Amygdala (tissue), 56 donors: ENCODE results near the gene WBP1.
A peak's percentile ranks its signal among the peaks of the same experiment; 100 is the strongest.
"Not testable (repeated sequence)": the region's sequence is repeated elsewhere in the genome, so short reads cannot be mapped to it uniquely, and the experiment has no call there.

Experiments used
- DNase-seq, 56 donors: peaks; one replicate each; lab custom pipeline; 2025; lab: John Stamatoyannopoulos, UW

Gene WBP1

DNA sequence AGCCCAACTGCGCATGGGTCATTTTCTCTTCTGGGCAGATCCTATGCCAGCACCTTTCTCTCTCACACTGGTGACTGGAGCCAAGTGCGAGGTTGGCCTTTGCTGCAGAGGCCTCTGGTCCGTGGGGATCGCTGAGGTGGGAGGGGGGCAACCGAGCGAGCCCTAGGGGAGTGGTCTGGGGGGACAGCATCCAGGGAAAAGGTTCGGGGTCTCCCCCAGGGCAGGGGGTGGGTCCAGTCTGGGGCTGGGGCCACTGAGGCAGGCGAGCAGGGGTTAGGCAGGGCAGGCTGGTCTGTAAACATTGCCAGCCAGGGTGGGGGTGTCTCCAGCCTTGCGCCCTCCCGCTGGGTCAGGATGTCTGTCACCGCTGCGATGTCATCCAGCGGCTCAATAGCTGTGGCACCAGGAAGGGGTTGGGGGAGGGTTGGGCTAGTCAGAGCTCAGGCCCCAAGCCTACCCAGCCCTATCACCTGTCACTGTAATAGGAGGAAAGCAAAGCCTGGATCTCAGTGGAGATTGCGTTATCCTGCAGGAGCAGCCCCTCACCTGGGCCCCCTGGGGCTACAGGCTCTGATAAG lies 32.0 kb upstream of the WBP1 start:
- no peak for DNase-seq

DNA sequence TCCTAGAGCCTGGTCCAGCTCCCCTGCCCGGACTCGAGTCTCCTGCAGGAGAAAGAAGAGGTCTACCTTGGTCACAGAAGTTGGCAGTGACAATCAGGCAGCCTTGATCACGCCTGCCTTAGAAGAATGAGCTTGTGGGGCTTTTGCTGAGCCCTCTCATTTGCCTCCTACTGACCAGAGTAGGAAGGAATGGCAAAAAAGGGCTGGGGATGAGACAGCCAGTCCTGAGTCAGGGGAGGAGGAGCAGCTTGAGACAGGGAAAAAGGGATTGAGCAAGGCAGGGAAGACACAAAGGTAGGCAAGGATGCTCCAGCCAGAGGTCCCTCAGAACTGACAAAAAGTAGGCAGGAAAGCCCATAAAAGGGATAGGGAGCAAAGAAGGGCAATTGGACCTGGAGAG lies 30.7 kb upstream of the WBP1 start:
- no peak for DNase-seq

DNA sequence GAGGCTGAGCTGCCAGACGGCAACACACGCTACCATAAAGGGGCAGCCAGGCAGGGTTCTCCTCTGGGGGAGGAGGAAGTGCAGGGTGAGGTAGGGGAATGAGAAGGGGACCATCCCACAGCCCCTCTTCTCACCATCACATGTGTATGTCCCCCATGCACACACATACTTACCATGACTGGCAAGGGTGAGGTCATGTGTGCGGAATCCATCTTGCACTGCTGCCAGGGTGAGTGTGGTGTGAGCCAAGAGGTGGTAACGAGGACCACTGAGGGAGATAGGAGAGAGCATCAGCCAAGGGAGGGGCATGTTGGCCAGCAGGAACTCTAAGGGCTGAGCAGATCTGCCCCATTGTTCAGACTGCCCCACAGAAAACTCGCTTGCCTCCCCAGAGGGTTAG lies 29.6 kb upstream of the WBP1 start:
- DNase-seq: no peak

DNA sequence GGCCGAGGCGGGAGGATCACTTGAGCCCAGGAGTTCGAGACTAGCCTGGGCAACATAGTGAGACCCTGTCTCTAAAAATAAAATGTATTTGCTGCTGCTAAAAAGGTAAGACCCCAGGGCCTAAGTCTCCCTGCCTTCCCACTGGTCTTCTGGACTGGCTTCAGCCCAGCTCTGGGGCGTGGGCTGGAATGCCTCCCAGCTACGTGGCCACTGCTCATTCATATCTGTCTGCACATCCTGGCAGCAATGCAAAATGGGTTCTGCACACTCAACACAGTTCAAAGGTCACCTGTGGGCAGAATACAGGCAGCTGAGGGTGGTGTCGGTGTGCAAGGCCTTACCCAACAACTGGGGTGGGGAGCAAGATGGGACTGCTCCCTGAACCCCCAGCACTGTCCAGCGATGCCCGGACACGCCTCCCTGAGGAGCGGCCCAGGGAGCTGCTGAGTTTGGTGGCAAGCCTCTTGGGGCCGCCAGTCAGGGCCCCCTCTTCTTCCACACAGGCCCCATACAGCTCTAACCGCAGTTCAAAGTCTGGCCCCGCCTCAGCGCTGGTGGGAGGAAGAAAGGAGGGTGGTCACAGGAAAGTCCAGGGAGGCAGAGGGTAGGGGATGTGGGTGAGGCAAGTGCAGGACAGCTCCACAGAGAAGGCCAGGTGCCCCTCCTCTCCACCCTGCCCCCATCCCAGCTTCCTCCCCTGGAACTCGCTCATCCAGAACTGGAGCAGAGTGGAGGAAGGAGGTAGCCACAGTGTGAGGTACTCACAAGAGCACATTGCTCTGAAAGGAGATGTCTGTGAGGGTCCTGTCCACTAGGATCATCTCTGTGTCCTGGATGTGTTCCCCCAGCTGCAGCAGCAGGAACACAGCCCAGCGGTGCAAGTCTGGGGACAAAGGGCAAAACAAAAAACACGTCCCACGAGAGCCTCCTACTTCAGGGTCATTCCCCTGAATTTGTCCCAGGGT lies 28.5 kb upstream of the WBP1 start:
- DNase-seq: no peak

DNA sequence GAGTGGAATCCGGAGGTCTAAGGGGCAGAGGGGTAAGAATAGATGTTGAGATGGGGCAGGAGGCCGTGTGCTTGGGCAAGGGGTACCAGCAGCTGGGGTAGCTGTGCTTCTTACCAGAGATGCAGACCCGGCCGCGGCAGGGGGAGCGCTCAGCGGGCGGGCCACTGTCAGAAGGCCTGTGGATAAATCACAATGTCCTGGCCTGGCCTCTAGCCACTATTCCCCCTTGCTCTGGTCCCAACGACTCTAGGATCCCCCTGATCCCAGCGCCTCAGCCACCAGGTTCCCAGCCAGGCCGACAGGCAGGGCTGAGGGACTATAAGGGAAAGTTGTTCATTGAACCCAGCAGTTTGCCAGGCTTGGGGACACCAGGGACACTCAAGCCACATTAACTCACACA lies 27.7 kb upstream of the WBP1 start:
- no peak for DNase-seq

DNA sequence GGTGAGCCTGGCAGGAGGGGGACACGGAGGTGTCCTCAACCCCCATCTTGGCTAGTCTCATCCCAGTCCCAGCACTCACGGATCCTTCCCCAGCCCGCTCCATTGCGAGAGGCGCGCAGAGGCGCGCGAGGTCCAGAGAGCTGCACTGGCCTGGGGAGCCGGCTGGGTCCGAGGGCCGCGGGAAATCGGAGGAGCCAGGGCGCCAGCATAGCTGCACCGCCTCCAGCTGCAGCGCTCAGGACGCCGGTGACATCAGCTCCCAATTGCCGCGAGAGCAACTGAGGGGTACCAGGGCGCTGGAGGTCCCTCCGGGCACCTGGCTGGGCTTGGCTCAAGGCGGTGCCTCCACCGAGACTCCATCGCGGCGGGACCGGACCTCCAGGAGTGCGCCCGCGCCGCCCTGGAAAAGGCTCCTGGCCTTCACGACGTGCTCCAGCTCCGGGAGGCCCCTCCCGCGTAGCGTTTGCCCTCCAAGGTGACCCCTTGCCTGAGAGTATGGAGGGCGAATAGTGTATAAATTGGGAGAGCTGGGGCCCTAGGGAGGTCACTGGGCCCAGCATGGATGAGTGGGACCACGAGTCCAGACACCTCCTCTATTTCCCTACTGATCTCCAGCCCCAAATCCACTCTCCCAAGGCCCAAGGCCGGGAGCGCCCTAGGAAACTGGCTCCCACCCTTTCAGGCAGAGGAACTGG lies 22.0 kb upstream of the WBP1 start:
- no peak for DNase-seq

DNA sequence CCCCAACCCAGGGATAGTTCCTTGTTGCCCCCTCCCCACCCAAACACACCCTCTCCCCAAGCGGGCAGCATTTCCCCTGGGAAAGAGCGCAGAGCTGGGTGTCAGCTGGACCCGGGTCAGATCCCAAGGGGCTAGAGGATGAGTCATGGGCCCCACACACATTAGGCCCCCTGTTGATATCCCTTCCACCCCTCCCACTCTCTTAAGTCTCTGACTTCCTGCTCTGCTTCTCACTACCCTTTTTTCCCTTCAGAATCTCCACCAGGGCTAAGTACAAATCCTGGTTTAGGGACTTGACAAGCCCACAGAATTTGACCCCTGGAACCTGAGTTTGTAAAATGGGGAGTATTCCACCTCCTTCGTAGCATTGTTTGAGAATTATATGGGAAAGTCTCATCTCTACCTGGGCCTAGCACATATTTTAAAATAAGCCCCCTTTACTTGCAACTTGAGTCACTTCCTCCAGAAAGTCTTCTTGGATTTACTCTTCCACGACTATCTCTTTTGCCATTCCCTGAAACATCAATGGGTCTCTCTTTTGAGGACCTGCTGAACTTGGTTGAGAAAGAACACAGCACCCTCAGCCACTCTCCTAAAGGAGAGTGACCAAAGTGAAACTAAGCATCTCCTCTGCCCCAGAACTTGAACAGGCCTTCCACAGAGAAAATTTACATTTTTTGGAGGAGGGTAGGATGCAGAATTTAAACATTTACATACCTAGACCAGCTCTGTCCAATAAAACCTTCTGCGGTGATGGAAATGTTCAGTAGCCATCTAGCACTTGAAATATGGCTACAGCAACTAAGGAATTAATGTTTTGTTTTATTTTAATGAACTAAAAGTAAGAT lies 21.2 kb upstream of the WBP1 start:
- no peak for DNase-seq

DNA sequence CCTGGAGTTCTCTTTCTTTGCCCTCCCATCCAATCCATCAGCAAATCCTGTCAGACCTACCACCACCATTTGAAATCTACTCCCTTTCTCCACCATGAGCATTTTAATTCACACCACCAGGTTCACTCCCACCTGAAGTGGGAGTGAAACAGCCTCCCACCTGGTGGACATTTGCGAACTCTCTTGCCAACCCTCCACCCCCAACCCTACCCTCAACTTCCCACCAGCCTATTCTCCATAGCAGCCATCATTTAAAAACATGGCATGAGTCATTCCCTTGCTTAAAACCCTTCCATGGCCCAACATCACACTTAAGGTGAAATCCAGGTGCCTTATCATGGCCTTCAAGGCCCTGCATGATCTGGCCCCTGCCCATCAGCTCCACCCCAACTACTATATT lies 20.0 kb upstream of the WBP1 start:
- no peak for DNase-seq

DNA sequence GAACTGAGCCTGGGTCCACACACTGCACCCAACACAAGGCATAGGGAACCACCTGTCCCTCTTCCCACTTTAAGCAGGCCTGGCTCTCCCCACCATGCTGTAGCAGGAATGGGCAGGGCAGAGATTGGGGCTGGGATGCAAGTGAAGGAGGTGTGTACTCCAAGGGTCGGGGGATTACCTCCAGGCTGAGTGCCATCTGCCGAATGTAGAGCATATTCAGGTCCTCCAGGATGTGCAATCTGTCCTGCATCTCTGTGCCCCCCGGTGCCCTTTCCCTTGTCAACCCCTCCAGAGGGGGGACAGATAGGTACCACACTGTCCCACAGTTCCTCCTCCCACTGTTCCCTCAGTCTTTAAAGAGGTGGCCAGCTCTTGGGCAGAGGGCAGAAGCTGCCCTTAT lies 18.9 kb upstream of the WBP1 start:
- DNase-seq: no peak

DNA sequence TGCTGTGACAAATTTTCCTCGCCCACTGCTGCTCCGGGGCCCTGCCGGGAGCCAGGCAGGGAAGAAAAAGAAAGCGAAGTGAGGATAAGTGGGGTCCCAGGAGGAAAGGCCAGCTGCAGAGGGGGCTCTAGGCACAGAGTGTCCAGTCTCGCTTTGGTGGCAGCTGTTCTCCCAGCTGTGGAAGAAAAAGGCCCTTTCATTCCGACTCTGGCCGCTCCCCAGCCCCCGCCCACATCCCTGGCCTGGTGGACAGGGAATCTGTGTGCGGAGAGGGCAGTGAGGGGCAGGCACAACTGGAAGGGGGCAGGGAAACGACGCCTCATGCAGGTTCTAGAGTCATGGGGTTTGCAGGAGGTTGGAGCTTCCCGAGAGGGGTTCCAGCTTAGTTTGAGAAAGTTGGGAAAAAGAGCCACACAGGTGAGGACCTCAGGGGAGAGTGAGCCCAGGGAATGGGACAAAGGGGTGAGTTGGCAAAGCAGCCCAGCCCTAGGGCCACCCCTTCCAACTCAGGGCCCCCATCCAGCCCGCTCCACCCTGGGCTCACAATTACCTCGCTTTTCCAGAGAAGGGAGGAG lies 18.3 kb upstream of the WBP1 start:
- DNase-seq: peak; percentile 46 to 95 (median 83)

DNA sequence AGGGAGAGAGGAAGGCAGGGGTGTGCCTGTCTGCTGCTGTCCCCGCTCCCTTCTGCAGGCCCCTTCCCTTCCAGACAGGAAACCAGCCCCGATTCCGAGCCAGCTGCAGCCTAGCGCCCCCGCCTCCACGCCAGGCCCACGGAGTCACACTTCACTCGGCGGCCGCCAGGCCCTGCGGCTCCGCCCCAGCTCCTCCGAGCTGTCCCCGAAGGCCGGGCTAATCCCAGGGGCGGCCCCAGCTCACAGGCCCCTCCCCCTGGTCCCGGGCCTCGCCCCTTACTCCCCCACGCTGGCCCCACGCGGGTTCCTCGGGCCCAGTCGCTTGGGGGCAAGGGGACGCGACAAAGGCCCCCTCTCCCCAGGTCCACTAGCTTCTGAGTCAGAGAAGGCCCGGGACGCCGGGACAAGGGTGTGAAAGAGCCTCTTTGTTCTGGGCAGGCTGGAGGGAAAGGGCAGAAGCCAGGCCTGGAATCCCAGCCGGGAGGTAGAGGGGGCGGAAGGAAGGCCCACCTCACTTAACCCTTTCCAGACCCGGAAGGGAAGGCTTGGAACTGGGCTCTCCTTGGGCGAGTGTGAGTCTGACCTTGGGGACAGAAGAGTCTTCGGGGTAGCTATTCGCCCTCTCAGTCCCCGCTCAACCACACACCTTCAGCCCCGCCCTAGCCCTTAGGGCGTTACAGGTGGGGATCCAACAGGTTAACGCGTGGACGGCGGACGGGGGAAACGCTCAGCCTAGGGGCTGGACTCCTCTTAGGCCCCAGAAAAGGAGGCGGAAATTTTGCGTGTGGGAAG lies 17.7 kb upstream of the WBP1 start:
- DNase-seq: peak; percentile 47 to 95 (median 86)

DNA sequence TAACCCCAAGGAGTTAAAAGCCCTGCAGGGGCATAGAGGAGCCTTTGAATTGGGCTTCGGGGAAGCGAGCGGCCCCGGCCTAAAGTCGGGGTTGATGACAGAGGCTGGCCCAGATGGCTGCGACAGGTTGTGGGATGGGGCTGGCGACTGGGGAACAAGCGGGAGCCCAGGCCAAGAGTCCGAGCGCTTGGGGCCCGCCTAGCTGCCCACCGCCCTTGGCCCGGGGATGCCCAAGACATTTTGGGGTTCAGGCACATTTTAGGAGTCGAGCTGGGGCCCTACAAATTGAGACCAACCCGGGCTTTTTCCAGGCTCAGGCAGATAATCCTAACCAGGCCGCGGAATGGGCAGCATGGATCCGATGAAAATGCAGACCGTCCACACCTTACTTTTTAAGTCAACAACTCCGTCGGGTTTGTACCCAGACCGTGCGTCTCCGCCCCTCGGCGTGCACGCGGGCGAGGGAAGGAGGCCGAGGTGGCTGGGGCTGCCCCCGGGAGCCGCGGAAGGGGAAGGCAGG lies 17.0 kb upstream of the WBP1 start:
- peak in 10 of 56 donors; percentile 22 to 58 (median 50) for DNase-seq

DNA sequence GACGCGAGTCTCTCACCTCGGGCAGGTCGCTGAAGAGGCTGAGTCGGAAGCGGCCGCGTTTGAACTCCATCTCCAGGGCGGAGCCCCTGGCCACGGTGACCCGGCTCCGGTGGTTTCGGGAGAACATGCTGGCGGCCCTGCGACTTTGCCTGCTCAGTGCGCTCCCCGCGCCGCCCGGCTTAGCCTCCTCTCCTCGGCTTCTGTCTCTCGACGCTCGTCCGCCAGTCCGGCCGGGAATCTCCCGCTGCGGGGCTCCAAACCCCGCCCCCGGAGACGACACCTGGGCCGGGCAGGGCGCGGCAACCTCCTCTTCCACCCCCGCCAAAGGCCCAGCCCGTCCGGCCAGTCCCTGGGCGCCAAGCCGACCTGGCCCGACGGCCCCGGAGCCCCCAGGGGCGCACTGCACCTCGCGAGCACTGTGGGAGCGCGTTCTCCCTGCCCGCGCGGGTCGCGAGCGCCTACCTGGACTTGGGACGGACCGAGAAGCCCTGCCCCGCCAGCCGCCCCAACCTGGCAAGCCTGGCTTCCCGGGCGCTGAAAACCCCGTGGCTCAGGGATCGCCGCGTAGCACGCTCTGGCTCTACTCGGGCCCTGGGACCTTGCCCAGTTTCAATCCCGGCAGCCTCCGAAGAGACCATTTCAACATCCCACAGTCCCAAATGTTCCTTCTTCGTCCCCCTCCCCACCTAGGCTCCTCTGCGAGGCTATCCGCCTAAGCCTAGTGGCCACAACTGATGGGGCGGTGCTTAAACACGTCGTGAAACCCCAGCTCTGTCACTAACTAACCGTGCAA lies 16.4 kb upstream of the WBP1 start, which contains the start of gene RTKN:
Gene RTKN, minus strand, starts transcription at position 248 of the 793 bp plus-strand sequence. Its CDS starts 121 bp downstream, at position 127.
- DNase-seq: peak in 9 of 56 donors; percentile 11 to 60 (median 35)

DNA sequence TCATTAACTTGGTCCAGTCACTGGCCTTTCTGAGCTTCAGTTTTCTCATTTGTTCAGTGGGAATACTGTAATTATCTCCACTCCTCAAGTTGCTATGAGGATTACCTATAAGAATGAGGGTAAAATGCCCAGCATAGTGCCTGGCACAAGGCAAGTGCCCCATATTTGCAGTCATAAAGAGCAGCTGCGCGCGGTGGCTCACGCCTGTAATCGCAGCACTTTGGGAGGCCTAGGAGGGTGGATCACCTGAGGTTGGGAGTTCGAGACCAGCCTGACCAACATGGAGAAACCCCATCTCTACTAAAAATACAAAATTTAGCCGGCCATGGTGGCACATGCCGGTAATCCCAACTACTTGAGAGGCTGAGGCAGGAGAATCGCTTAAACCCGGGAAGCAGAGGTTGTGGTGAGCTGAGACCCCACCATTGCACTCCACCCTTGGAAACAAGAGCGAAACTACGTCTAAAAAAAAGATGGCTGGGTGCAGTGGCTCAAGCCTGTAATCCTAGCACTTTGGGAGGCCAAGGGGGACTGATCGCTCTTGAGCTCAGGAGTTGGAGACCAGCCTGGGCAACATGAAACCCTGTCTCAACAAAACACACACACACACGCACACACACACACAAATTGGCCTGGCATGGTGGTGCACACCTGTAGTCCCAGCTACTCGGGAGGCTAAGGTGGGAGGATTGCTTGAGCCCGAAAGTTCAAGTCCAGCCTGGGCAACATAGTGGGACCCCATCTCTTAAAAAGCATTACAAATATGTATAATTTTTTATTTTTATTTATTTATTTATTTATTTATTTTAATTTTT lies 15.5 kb upstream of the WBP1 start:
- not testable (repeated sequence) for DNase-seq

DNA sequence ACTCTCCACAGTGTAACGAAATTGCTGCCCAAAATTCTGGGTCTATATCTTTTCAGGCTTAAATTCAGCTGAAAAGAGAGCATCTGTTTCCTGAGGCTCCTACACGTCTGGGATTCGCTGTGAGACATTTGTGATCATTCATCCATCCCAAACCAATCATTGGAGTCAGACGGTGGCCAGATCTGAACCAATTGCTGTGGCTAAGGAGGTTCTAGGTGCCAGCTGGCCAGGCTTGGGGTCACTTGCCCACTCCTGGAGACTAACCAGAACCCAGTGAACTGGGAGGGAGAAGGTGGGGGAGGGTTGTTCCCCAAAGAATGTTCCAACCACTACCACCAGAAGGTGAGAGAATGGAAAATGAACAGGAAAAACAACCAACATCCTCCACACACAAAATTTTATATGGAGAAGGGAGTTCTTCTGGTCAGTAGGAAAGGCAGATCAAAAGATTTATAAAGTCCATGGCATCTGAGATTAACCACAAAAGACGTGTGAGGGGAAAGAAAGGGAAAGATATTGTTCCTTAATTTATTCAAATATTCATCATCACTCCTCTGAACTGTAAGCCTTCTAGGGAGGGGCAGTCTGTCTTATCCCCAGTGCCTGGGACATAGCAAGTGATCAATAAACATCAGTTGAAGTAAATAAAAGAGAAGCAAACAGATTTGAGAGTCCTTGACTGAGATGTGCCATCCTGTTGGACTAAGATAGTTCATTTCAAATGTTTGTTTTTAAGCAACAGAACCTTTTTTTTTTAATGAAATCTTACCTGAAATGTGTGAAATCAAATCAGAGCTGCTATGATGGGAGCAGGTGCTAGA lies 13.5 kb upstream of the WBP1 start:
- no peak for DNase-seq
